PC-9 (cell line): ENCODE data around the gene MUC5AC. TPM values are rescaled to one million over a fixed set of nuclear protein-coding genes. Genes with fewer than 3 reads are reported as not detected.

Source experiments
- BruUV-seq: library from RNA; stranded (reverse); fragments of 400-500 nt; replicated peaks from 2 replicates; lab custom pipeline; 2021; lab: Mats Ljungman, UMichigan
- CTCF ChIA-PET: fragments of 300-600 bp; sonication (Branson Sonifier 250); formaldehyde crosslinking; loops from one replicate; lab custom pipeline; 2022; ENCODE audit warnings: antibody characterized with exemption; lab: Charles Lee
- POLR2A ChIA-PET: fragments of 300-600 bp; sonication (Branson Sonifier 250); formaldehyde crosslinking; loops from one replicate; lab custom pipeline; 2022; ENCODE audit warnings: antibody characterized with exemption; ENCODE audit not compliant: unreplicated experiment; lab: Charles Lee
- DNase-seq, 2 experiments: peaks; one replicate each; pipeline versions ENCODE4 v3.0.0 to v3.0.0-alpha.2; 2015 to 2022; ENCODE audit warnings: mixed read lengths in 1 of 2
- H2AFZ ChIP-seq: fragments of 200-600 bp; sonication (generic); 2 replicates; pipeline ENCODE4 v1.8.1; 2017; ENCODE audit warnings: antibody characterized with exemption
- H3F3A ChIP-seq: fragments of 200-600 bp; sonication (generic); 2 replicates; pipeline ENCODE4 v1.8.1; 2017; ENCODE audit warnings: antibody characterized with exemption, mild to moderate bottlenecking, low read depth; ENCODE audit not compliant: insufficient read depth
- H3K27ac ChIP-seq: fragments of 200-600 bp; sonication (generic); 2 replicates; pipeline ENCODE4 v1.6.1; 2016; ENCODE audit warnings: mixed run types
- H3K27me3 ChIP-seq: fragments of 200-600 bp; sonication (generic); 2 replicates; pipeline ENCODE4 v1.6.1; 2016; ENCODE audit warnings: low read depth, mixed run types; ENCODE audit not compliant: insufficient read depth
- H3K36me3 ChIP-seq: fragments of 200-600 bp; sonication (generic); 2 replicates; pipeline ENCODE4 v1.6.1; 2016; ENCODE audit warnings: low read depth, mixed run types
- H3K4me1 ChIP-seq: fragments of 200-600 bp; sonication (generic); replicated peaks from 2 replicates; pipeline ENCODE4 v1.6.1; 2016; ENCODE audit warnings: mixed run types; ENCODE audit not compliant: insufficient read depth
- H3K4me2 ChIP-seq: fragments of 200-600 bp; sonication (generic); 2 replicates; pipeline ENCODE4 v1.6.1; 2017; ENCODE audit warnings: mixed run types
- H3K4me3 ChIP-seq: fragments of 200-600 bp; sonication (generic); 2 replicates; pipeline ENCODE4 v1.6.1; 2016; ENCODE audit warnings: mixed run types
- H3K79me2 ChIP-seq: fragments of 200-600 bp; sonication (generic); 2 replicates; pipeline ENCODE4 v1.6.1; 2017; ENCODE audit warnings: low read depth, mixed run types
- H3K9me2 ChIP-seq: fragments of 200-600 bp; sonication (generic); 2 replicates; pipeline ENCODE4 v1.8.1; 2017; ENCODE audit warnings: mild to moderate bottlenecking; ENCODE audit not compliant: insufficient read depth
- H3K9me3 ChIP-seq: fragments of 200-600 bp; sonication (generic); 2 replicates; pipeline ENCODE4 v1.8.1; 2016; ENCODE audit warnings: low read depth; ENCODE audit not compliant: insufficient read depth
- H4K20me1 ChIP-seq: fragments of 200-600 bp; sonication (generic); 2 replicates; pipeline ENCODE4 v1.8.1; 2017; ENCODE audit not compliant: insufficient read depth
- CTCF ChIP-seq: fragments of 200-600 bp; sonication (generic); conservative IDR thresholded peaks from 2 replicates; pipeline ENCODE4 v1.6.1; 2017; ENCODE audit warnings: mixed run types, antibody characterized with exemption, mild to moderate bottlenecking, moderate library complexity
- EZH2 ChIP-seq: fragments of 200-600 bp; sonication (generic); IDR thresholded peaks from 2 replicates; pipeline ENCODE4 v1.8.0; 2017; ENCODE audit warnings: antibody characterized with exemption, low read depth
- intact Hi-C: fragments of 100-400 bp; cut with micrococcal nuclease; formaldehyde crosslinking; loops from one replicate; pipeline ENCODE4 v1.10.0; 2022; ENCODE audit not compliant: unreplicated experiment
- total RNA-seq: library from RNA; stranded (reverse); gene quantifications from 2 replicates; pipeline ENCODE4 v1.2.3, GENCODE V29; 2021

Gene MUC5AC
- total RNA-seq, 1 experiment from 2014 or later = 0.09 TPM

GRCh38 chr11:1234054-1234720 lies 76.4 kb downstream of the MUC5AC start:
- H4K20me1 ChIP-seq = no peaks in the 10 kb centered on the region
- H3K4me1 ChIP-seq = peaks cover 11% of the 10 kb centered on the region
- CTCF ChIA-PET = interaction anchor here (1.2 kb wide), 1 partner anchor 27 kb away, joined by 3 read pairs; no protein-coding TSS in a partner anchor
- no TSS peak for BruUV-seq
- no peak overlapping the region for H3K4me3 ChIP-seq
- H3K9me3 ChIP-seq = no peaks in the 10 kb centered on the region
- no peak for TF ChIP-seq CTCF
- TF ChIP-seq EZH2 = no peak
- no peak overlapping the region for H3K4me2 ChIP-seq
- no peak for DNase-seq
- no peaks in the 10 kb centered on the region; the same call in 1 of the 2 replicates for H3F3A ChIP-seq
- no peaks in the 10 kb centered on the region for H3K27me3 ChIP-seq
- no peaks in the 10 kb centered on the region for H3K9me2 ChIP-seq
- no peak overlapping the region for H3K27ac ChIP-seq
- intact Hi-C loops = no loop called here
- no peaks in the 10 kb centered on the region for H3K79me2 ChIP-seq
- H3K36me3 ChIP-seq = no peaks in the 10 kb centered on the region
- no peak overlapping the region for H2AFZ ChIP-seq
- POLR2A ChIA-PET = no interaction called here

DNA sequence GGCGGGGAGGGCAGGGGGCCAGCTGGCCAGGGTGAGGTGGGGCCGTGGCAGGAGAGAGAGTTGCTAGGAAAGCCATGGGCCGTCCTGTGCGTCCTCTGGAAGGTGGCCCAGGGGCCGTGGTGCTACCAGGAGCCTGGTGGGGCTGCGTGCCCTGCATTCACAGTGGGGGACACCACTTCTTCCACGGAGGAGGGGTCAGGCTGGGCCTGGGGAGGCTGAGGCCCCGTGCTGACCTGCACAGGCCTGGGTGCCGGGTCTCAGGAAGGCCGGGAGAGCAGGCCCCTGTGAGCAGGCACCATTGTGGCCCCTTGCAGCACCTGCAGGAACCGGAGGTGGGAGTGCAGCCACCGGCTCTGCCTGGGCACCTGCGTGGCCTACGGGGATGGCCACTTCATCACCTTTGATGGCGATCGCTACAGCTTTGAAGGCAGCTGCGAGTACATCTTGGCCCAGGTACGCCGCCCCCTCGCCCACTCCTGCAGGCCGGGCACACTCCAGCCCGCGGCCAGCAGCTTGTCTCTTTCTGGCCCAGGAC lies 77.1 kb downstream of the MUC5AC start:
- no peak overlapping the region for H2AFZ ChIP-seq
- no peaks in the 10 kb centered on the region for H3K27me3 ChIP-seq
- ChIA-PET POLR2A (no interaction called here), CTCF (no interaction called here)
- no peak overlapping the region for H3K27ac ChIP-seq
- no peaks in the 10 kb centered on the region for H3K36me3 ChIP-seq
- no peaks in the 10 kb centered on the region for H3K9me3 ChIP-seq
- peaks cover 11% of the 10 kb centered on the region for H3K4me1 ChIP-seq
- H3K4me2 ChIP-seq = no peak overlapping the region
- H3F3A ChIP-seq = no peaks in the 10 kb centered on the region; the same call in 1 of the 2 replicates
- H3K4me3 ChIP-seq = no peak overlapping the region
- no peaks in the 10 kb centered on the region for H3K9me2 ChIP-seq
- intact Hi-C loops = no loop called here
- no peak for DNase-seq
- TF ChIP-seq CTCF = no peak
- TF ChIP-seq EZH2 = no peak
- H3K79me2 ChIP-seq = no peaks in the 10 kb centered on the region
- no peaks in the 10 kb centered on the region for H4K20me1 ChIP-seq
- BruUV-seq = no TSS peak

- no peak for TF ChIP-seq CTCF
- no peak for TF ChIP-seq EZH2
- Histone ChIP-seq H3F3A (no peaks in the 10 kb centered on the region; the same call in 1 of the 2 replicates), H3K27ac (no peak overlapping the region), H3K4me3 (no peak overlapping the region), H3K9me2 (no peaks in the 10 kb centered on the region), H2AFZ (no peak overlapping the region), H3K4me2 (no peak overlapping the region), H4K20me1 (no peaks in the 10 kb centered on the region), H3K27me3 (no peaks in the 10 kb centered on the region), H3K9me3 (no peaks in the 10 kb centered on the region), H3K79me2 (no peaks in the 10 kb centered on the region), H3K4me1 (peaks cover 11% of the 10 kb centered on the region), H3K36me3 (no peaks in the 10 kb centered on the region)
- intact Hi-C loops = no loop called here
- no peak for DNase-seq
- BruUV-seq = no TSS peak
- ChIA-PET CTCF (no interaction called here), POLR2A (no interaction called here)
Observed at GRCh38 chr11:1235306-1235900, 77.7 kb downstream of the MUC5AC start.
